ENCODE measurements around the gene GPR173. TPM values are rescaled to one million over a fixed set of nuclear protein-coding genes. Genes with fewer than 3 reads are reported as not detected.

GPR173 gene
- total RNA-seq, 1 donor from 2014 or later, result 2.1 TPM

DNA sequence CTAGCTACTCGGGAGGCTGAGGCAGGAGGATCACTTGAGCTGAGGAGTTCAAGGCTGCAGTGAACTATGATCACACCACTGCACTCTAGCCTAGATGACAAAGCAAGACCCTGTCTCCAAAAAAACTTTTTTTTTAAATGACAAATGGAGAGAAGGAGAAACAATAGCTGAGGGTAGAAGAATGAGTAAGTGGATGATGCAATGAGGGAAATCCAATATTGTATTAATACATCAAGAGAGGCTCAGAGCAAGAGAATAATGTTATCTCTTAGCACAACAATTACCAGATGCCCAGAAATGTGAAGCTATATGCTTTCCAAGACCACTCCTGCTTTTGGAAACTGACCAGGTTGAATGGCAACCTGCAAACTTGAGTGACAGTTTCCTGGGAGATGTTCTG is 19.9 kb upstream of the GPR173 start:
- TF ChIP-seq, protein P1, sequence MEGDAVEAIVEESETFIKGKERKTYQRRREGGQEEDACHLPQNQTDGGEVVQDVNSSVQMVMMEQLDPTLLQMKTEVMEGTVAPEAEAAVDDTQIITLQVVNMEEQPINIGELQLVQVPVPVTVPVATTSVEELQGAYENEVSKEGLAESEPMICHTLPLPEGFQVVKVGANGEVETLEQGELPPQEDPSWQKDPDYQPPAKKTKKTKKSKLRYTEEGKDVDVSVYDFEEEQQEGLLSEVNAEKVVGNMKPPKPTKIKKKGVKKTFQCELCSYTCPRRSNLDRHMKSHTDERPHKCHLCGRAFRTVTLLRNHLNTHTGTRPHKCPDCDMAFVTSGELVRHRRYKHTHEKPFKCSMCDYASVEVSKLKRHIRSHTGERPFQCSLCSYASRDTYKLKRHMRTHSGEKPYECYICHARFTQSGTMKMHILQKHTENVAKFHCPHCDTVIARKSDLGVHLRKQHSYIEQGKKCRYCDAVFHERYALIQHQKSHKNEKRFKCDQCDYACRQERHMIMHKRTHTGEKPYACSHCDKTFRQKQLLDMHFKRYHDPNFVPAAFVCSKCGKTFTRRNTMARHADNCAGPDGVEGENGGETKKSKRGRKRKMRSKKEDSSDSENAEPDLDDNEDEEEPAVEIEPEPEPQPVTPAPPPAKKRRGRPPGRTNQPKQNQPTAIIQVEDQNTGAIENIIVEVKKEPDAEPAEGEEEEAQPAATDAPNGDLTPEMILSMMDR (IDR thresholded peaks at IDR 0.05), result no peak
- Histone ChIP-seq H3K4me1 (no peaks in the 10 kb centered on the region), H3K4me3 (no peak overlapping the region), H3K9me3 (no peaks in the 10 kb centered on the region), H3K27ac (no peak overlapping the region), H3K36me3 (no peaks in the 10 kb centered on the region), H3K27me3 (no peaks in the 10 kb centered on the region)
- DNase-seq (ENCODE audit: low spot score in 2 of 2), result no peak
- intact Hi-C loops (cut with DNase I), result no loop called here

DNA sequence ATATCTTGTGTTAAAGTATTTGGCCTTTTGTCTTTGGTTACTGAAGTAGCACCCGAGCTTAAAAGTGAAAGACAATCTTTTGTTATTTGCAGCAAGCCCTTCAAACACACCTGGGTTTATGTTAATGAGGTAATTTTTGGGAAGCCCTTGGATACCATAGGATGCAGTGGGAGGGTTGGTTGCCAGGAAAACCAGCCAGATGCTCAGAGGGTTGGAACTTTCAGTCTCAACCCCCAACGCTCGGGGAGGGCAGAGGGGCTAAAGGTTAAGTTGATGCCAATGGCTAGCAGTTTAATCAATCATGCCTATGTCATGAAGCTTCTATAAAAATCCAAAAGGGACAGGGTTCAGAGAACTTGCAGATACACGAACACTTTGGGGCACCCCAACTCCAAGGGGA is 17.2 kb upstream of the GPR173 start:
- no peak overlapping the region for H3K4me3 ChIP-seq
- H3K36me3 ChIP-seq, result no peaks in the 10 kb centered on the region
- no peaks in the 10 kb centered on the region for H3K9me3 ChIP-seq
- TF ChIP-seq, protein P1 (IDR thresholded peaks at IDR 0.05), result no peak
- intact Hi-C loops (cut with DNase I), result no loop called here
- H3K27me3 ChIP-seq, result no peaks in the 10 kb centered on the region
- no peaks in the 10 kb centered on the region for H3K4me1 ChIP-seq
- no peak overlapping the region for H3K27ac ChIP-seq
- DNase-seq (ENCODE audit: low spot score in 2 of 2), result no peak

DNA sequence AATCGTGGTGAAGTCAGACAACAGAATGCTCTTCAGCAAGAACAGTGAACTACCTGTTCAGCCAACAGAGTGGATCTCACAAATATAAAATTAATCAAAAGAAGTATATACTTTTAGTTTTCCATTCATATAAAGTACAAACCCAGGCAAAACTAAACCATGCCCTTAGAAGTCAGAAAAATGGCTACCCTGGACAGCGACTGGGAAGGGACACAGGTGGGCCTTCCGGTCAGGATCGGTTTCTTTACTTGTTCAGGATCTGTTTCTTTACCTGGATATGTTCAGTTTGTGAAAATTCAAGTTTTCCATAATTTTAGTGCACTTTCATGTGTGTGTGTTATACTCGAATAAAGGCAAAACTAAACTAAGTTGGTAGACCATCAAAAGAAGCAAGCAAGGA is 12.4 kb upstream of the GPR173 start:
- TF ChIP-seq, protein P1 (IDR thresholded peaks at IDR 0.05), result no peak
- Histone ChIP-seq H3K27me3 (no peaks in the 10 kb centered on the region), H3K4me3 (no peak overlapping the region), H3K4me1 (no peaks in the 10 kb centered on the region), H3K9me3 (no peaks in the 10 kb centered on the region), H3K27ac (no peak overlapping the region), H3K36me3 (no peaks in the 10 kb centered on the region)
- DNase-seq (ENCODE audit: low spot score in 2 of 2), result no peak
- intact Hi-C loops (cut with DNase I), result no loop called here

DNA sequence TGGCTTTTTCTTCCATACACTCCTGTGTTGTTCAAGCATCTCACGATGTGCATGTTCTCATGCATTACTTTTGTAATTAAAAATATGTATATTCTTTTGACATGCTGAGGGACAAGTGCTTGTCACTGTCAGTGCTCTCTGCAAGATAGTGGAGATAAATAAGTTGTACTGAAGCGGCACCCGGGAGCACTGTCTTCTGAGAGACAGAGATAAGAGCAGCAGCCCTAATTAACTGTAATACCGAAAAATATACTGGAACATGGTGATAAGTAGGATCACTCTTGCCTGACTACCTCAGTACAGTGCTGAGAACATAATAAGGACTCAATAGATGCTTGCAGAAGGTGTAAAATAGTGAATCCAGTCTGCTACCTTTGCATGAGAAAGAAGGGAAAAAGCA is 9.4 kb upstream of the GPR173 start:
- H3K4me1 ChIP-seq, result no peaks in the 10 kb centered on the region
- no peaks in the 10 kb centered on the region for H3K9me3 ChIP-seq
- no peaks in the 10 kb centered on the region for H3K36me3 ChIP-seq
- TF ChIP-seq, protein P1 (IDR thresholded peaks at IDR 0.05), result no peak
- DNase-seq (ENCODE audit: low spot score in 2 of 2), result no peak
- intact Hi-C loops (cut with DNase I), result no loop called here
- H3K27me3 ChIP-seq, result no peaks in the 10 kb centered on the region
- H3K4me3 ChIP-seq, result no peak overlapping the region
- no peak overlapping the region for H3K27ac ChIP-seq

DNA sequence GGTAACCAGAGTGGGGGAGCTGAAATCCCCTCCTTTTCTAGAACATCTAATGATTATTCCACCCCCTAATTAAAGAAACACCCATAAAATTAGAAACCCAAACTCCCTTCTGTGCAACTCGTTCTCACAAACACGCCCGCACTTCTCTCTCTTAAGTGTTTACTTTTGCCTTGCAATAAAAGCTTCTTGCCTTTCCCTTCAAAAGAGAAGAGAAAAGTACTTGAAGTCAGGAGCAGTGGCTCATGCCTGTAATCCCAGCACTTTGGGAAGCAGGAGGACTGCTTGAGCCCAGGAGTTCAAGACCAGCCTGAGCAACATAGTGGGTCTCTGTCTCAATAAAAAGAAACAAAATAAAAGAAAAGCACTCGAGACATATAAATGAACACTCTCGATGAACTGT is 3.6 kb upstream of the GPR173 start:
- H3K27me3 ChIP-seq, result no peaks in the 10 kb centered on the region
- no peaks in the 10 kb centered on the region for H3K9me3 ChIP-seq
- TF ChIP-seq, protein P1 (IDR thresholded peaks at IDR 0.05), result no peak
- no peaks in the 10 kb centered on the region for H3K4me1 ChIP-seq
- H3K36me3 ChIP-seq, result no peaks in the 10 kb centered on the region
- H3K27ac ChIP-seq, result no peak overlapping the region
- no peak for DNase-seq (ENCODE audit: low spot score in 2 of 2)
- intact Hi-C loops (cut with DNase I), result no loop called here
- H3K4me3 ChIP-seq, result no peak overlapping the region

DNA sequence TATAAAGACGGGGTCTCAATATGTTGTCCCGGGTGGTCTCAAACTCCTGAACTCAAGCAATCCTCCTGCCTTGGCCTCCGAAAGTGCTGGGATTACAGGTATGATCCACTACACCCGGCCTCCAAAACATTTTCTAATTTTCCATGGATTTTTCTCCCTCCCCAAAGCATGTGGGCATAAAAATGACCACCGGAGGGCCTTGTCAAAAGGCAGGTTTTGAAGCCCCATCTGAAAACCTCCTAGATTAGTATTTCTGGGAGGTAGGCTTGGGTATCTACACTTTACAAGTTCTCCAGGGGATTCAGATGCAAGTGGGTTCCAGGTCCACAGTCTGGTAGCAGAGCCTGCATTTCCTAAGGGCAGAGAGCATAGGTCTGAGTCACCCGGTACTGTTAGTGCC is 1.4 kb upstream of the GPR173 start:
- TF ChIP-seq, protein P1 (IDR thresholded peaks at IDR 0.05), result peak in 1 of 3 experiments; percentile 19
- DNase-seq (ENCODE audit: low spot score in 2 of 2), result no peak
- H3K9me3 ChIP-seq, result no peaks in the 10 kb centered on the region
- H3K36me3 ChIP-seq, result no peaks in the 10 kb centered on the region
- H3K4me1 ChIP-seq, result no peaks in the 10 kb centered on the region
- no peaks in the 10 kb centered on the region for H3K27me3 ChIP-seq
- no peak overlapping the region for H3K4me3 ChIP-seq
- intact Hi-C loops (cut with DNase I), result no loop called here
- H3K27ac ChIP-seq, result peak overlapping the region; percentile 50 to 55

Measured in ascending aorta (tissue), 2 donors.